Putamen (tissue), 1 donor: ENCODE results near the gene MAP3K3.

Source experiments
- DNase-seq: peaks from one replicate; pipeline ENCODE4 v3.0.0-alpha.2; 2016; ENCODE audit warnings: low spot score

Gene MAP3K3

GRCh38 chr17:63621684-63622573 lies at the start of gene MAP3K3:
Gene MAP3K3 (plus strand): TSS chr17:63622417. CDS start chr17:63622760, 343 bp downstream.
- DNase-seq = peak; percentile 100

- no peak for DNase-seq
Observed at GRCh38 chr17:63573634-63574033, 48.6 kb upstream of the MAP3K3 start.

GRCh38 chr17:63578027-63578768 lies 44.0 kb upstream of the MAP3K3 start:
- no peak for DNase-seq

DNA sequence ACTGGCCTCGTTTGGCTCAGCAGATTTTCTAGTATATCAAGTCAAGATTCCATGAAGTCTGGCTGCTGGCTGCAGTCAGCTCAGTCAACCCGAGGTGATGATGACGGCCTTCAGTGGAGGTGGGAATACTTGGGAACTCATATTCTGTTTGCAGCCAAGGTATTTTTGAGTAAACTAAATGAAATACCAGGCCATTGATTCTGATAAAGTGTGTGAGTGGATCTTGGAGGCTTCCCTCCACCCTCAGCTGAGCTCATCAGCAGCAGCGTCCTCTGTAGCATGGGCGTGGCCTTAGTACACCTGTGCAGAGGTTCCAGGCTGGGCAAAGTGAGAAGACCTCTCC lies 43.5 kb upstream of the MAP3K3 start:
- DNase-seq = no peak

- DNase-seq = no peak
Observed at GRCh38 chr17:63579633-63580032, 42.6 kb upstream of the MAP3K3 start.

DNA sequence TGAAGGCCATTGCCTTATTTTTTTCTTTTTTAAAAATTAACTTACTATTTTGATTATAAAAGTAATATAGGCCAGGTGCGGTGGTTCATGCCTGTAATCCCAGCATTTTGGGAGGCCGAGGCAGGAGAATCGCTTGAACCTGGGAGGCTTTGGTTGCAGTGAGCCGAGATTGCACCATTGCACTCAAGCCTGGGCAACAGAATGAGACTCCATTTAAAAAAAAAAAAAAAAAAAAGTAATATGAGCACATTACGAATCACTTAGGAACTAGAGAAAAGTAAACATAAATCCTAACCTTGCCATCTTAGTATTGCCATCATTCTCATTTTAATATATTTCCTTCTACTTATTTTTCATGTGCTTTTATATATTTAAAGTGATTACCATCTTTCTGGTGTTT lies 34.4 kb upstream of the MAP3K3 start:
- no peak for DNase-seq

- DNase-seq = no peak
Observed at GRCh38 chr17:63588797-63589196, 33.4 kb upstream of the MAP3K3 start.

GRCh38 chr17:63589646-63590045 lies 32.6 kb upstream of the MAP3K3 start:
- DNase-seq = no peak

GRCh38 chr17:63592797-63593196 lies 29.4 kb upstream of the MAP3K3 start:
- no peak for DNase-seq

DNA sequence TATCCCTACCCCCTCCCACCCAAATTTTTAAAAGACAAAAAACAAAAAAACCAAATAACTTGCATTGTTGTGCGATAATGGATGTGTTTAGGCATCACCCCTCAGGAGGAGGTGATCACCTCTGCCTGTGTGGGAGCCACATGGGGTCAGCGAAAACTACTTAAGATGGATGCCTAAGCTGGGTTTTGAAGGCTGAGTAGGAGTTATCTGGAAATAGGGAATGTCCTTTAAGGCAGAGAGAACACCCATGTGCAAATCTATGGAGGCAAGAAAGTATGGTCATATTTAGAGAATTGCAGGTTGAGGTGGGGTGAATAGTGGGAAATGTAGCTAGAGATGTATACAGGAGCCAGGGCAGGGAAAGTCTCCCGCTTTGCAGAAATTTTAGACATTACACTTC lies 27.1 kb upstream of the MAP3K3 start:
- no peak for DNase-seq

GRCh38 chr17:63596856-63597586 lies 25.2 kb upstream of the MAP3K3 start:
- no peak for DNase-seq

DNA sequence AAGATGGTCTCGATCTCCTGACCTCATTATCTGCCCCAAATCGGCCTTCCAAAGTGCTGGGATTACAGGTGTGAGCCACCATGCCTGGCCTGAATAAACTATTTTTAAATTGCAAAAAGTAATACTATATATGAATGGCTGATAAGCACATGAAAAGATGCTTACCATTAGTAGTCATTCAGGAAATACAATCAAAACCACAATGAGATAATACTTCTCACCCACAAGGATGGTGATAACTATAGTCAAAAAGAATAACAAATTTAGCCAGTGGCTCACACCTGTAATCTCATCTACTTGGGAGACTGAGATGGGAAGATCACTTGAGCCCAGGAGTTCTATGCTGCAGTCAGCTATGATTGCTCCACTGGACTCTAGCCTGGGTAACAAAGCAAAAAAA lies 23.9 kb upstream of the MAP3K3 start:
- no peak for DNase-seq

- peak; percentile 81 for DNase-seq
Observed at GRCh38 chr17:63600569-63601438, 21.4 kb upstream of the MAP3K3 start, which contains the start of gene TACO1. Gene TACO1 (plus strand): TSS chr17:63600895. CDS start chr17:63601084, 189 bp downstream.

DNA sequence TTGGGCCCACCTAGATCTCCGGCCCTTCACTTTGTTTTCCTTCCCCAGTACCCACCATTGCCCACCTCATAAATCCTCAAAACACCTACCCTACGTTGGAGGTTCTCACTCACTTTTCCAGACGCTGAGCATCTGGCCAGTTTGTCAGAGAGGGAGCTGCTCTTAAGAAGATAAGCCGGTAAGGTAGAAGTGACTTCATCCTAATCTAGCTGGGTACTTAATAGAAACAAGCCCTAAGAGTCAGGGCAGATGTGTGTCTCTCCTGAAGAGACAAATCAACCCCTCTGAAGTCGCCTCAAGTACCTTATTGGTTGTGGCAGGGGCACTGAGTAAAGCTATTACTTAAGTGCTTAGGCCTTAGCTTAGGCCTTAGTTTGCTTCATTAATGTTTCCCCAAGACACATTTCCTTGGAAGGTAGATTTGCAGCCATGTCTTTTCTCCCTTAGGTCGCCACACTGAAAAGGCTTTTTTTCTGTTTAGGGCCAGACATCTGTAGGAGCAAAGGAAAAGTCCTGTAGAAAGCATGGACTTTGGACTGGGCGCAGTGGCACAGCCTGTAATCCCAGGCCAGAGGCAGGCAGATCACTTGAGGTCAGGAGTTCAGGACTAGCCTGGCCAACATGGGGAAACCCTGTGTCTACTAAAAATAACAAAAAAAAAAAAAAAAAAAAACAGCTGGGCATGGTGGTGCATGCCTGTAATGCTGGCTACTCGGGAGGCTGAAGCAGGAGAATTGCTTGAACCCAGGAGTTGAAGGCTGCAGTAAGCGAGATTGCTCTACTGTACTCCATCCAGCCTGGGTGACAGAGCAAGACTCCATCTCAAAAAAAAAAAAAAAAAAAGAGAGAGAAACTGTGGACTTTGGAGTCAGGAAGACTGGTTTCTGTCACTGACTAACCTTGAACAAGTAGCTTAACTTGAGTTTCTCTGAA lies 20.5 kb upstream of the MAP3K3 start:
- DNase-seq = no peak

DNA sequence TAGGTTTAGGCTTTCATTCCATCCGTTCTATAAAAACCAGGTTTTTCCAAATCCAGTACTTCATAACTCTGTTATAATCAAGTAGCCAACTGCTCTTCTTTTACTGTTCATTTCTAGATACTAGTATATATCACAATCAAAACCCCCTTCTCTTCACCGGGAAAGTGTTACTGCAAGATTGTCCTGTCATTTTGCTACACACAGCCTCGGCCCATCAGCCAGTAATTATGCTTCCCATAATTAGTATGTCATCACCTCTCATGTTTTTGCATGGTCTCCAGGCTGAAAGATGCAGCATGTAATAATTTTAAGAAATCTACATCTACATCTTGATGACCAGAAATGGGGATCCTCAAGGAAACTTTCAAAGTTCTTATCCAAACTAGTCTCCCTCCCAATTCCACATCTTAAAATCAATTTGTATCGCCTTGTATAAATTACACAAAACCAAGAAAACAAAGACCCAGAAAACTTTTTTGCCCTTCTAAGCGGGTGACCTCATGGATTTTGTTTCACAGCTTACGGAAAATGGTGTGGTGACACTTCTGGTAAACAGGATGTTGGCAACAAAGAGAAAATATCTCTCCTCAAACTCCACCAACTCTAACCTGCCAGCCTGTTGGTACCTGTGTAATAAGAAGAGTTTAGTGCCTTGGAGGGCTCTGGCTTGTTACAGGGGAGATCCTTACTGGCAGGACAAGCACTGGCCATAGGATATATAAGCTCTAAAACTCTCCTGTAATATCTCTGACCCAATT lies 12.2 kb upstream of the MAP3K3 start:
- no peak for DNase-seq

DNA sequence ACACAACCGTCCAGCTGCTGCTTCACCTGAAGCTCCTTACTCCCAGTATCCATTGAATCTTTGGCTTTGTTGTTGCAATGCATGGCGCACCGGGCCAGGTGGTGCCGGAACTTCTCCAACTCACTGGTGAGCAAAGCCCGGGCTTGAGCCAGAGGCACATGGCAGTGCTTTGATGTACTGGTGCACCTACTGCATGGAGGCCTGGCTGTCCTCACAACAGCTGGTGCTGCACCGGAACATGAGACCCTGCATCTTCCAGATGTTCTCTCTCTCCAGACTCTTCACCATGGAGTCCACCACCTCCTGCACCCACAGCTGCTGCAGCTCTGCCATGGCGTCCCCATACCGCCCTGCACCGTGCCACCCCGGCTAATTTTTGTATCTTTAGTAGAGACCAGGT lies 11.4 kb upstream of the MAP3K3 start:
- no peak for DNase-seq

GRCh38 chr17:63611354-63611753 lies 10.9 kb upstream of the MAP3K3 start:
- no peak for DNase-seq

DNA sequence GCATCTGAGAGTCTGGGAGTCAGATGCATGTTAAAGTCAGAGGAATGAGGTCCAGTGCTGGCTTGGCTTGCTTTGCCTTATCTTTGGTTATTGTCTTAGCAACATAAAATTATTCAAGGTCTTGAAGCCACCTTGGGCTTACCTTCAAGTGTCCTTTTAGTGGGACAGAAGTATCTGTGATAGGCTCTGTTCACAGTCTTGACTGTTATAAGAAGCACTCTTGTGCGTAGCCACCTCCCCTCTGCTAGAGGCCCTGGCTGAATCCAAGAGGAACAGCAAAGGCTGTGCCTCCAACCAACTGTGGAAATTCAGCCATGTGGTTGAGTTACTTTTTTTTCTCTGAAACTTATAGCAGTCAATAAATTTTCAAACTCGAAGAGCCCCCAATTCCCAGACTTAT lies 8.6 kb upstream of the MAP3K3 start:
- no peak for DNase-seq

- no peak for DNase-seq
Observed at GRCh38 chr17:63621229-63621683, 961 bp upstream of the MAP3K3 start.
